GM21723 (cell line): Measurements from ENCODE around the gene CDKN3.
"Not testable (repeated sequence)": the region's sequence is repeated elsewhere in the genome, so short reads cannot be mapped to it uniquely, and the experiment has no call there.

ENCODE experiments used
- ATAC-seq: cut with Tn5 transposase; IDR thresholded peaks from one replicate; pipeline ENCODE4 v1.9.1; 2021; ENCODE audit warnings: mild to moderate bottlenecking, moderate library complexity; ENCODE audit not compliant: unreplicated experiment

The CDKN3 gene

DNA sequence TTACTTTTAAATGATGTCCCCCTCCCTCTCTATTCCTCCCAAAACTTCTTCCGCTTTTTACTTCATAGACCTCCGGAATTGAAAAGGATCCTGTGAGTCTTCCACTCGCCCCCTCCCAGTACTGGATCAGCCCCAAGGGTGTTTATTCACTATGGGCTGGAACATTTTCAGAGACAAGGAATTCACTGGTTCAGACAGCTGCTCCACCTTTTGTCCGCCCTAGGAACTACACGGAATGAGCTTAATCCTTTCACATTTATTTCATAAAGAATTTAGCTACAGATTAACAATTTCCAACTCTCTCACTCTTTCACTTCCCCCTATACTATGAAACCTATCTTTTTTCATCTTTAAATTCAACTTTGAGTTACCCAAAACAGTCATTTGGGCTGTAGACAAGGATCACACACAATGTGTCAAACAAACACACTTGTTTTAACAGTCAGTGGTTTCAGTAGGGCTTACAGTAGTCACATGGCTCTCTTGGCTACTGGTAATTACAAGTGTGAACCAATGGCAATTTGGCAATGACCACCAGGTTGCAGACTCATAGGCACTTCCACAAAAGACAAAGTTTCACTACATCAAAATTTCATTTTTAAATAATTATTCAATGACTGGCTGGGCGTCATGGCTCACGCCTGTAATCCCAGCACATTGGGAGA is 23.8 kb downstream of the CDKN3 start:
- no peak for ATAC-seq

DNA sequence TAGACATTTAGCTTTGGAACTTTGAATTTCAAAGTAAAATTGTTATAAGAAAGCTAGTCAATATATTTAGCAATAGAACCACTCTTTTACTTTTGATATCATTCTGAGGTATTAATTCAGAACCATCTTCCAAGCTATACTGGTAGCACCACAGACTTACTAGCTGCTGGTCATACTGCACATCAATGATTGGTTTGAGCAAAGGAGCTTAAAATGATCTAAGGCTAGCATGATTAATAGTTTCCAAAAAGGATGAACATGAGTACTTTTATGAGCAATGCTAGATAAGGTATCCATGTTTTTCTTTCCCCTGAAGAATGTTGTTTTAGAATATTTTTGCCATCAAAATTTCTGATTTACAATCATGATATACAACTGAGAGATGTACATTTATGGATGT is 27.2 kb downstream of the CDKN3 start:
- no peak for ATAC-seq

DNA sequence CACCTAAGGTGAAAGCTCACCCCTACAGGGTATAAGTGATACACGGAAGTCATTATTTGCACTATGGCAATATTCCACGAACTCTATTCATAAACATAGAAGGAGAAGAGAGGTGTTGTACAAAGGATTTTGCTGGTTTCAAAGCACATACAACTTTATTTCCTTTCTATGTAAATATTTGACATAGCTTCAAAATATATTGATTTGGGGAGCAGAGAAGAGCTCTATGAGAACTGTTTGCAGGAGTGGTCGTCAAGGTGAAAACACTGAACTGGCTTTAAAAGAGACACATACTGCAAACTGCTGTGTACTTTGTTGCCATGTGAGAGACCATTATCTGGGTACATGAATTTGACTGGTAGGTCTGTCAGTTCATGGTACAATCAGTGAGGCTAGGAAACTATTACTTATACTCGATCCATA is 27.7 kb downstream of the CDKN3 start:
- ATAC-seq = no peak

DNA sequence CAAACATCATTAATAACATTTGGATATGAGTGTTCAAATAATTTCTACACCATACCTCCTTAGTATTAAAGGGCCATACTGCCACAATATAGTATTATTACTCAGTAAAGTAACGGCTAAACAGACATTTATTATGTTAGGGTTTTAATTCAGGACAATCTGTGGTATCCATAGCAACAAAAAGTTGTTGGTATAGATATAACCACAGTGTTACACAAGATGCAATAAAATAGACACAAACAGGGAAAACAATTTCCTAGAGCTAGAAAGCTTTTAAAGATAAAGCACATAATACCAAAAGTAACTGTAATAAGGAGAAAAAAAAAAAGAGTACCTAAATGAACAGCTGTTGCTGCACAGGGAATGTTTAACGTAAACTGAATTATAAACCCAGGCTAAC is 28.3 kb downstream of the CDKN3 start:
- ATAC-seq = no peak

DNA sequence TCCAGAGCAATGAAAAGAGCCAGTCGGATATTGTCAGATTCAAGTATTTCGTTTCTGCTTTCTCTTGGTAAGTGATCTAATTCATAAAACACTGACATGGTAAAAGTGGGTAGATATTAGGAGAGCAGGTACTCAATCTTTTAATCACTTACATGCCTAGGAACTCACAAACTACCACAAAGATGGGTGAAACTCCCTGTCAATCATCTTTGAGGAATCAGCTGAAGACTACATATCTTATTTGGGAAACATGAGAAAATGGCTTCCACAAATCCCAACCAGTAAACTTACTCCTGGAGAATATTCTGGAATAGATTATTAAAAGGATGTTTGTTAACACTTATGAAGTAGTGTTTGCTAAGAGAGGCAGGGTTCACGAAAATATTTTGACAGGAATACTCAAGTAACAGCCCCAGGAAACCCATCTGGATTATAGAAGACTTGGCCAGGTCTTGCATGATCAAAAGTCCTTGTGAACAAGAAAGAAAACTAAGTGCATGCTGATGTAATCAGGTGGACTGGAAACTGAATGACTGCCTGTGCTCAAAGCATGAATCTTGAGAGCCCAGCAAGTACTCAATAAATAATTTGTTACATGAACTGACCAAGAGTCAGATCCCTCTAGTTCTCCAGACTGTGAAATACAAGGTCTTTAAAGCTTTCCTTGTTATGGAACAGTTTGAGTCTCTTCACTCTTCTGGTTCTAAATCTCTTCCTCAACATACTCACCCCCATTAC is 28.9 kb downstream of the CDKN3 start:
- ATAC-seq = no peak

DNA sequence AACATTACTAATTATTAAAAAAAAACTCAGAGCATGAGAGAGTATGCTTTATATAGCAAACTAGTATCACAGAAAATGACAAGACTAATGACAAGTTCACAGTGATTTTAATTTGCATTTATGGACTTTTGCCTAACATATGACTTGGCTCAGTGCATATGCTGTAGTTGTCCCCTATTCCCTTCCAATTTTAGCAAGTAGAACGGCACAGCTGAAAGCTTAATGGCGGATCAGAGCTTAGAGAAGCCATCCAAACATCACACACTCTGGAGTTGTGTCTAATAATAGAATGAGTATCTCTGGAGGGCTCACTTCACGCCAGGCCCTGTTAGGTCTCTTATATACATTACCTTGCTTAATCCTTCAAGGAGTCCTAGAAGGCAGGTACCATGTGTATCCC is 31.1 kb downstream of the CDKN3 start:
- no peak for ATAC-seq

DNA sequence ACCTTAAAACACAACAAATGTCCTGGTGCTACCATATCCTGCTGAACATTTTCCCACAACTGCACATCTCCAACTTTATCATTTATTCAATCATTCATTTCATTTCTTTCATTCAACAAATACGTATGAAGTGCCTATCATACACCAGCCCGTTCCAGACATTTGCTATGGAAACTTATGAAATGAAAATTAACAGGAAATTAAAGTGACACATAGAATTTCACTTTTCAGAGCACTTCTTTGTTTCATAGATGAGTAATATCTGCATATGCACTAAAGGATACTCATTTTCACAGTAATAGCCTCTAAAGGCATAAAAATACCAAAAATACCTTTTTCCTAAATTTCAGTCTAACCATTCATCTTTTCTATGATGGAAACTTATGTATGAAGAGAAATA is 31.7 kb downstream of the CDKN3 start:
- no peak for ATAC-seq

DNA sequence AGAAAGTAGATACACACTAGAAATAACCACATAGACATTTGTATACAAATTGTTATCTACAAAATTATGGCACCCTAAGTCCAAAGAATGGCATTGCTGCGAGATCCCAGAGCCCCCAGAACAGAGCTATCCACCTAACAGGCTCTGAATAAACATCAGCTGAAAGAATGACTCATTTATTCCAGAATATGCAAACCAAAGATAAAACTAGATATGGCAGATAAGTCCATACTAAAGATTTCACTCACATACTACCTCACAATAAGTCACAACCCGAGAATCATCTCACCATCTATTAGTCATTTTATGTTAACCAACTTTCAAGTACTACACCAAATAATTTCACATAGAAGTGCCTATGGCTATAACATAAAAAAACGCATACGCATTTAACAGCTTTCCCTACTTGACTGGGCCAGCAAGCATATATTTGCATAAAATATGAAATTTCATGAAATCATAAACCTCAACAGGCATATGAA is 38.7 kb downstream of the CDKN3 start:
- ATAC-seq = peak; percentile 52

DNA sequence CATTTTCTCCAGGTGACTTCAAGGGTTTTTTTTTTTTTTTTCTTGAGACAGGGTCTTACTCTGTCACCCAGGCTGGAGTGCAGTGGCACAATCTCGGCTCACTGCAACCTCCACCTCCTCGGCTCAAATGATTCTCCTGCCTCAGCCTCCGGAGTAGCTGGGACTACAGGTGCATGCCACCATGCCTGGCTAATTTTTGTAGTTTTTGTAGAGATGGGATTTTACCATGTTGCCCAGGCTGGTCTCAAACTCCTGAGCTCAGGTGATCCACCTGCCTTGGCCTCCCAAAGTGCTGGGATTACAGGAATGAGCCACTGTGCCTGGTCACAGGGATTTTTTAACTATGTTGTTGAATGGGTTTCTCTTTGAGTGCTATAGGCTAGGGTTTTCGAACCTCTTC is 41.1 kb downstream of the CDKN3 start:
- not testable (repeated sequence) for ATAC-seq

DNA sequence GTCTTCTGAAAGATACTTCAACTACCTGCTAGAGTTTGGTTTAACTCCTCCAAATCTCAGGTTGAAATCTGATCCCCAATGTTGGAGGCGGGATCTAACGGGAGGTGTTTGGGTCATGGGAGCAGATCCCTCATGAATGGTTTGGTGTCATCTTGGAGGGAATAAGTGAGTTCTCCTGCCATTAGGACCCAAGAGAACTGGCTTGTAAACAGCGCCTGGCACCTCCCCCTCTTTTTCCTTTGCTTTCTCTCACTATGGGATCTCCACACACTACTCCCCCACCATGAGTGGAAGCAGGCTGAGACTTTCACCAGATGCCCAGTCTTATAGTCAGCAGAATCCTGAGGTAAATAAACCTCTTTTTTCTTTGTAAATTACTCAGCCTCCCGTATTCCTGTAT is 41.9 kb downstream of the CDKN3 start:
- no peak for ATAC-seq

DNA sequence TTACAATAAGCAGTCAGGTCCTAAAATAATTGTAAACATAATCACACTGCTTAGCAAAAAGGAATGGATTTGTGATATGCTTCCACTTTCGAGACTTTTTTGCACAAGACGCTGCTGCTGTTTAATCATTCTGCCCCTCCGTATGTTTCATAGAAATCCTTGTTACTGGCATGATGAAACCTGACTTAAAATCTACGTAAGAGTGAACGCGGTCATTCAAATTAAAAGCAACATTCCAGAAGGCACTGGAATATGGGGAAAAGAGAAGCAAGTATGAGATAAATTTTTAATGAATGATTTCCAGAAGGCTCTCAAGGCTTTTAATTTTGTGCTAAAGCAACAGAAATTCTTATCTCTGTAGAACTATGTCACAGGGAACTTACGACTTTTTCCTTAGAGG is 43.2 kb downstream of the CDKN3 start:
- no peak for ATAC-seq

DNA sequence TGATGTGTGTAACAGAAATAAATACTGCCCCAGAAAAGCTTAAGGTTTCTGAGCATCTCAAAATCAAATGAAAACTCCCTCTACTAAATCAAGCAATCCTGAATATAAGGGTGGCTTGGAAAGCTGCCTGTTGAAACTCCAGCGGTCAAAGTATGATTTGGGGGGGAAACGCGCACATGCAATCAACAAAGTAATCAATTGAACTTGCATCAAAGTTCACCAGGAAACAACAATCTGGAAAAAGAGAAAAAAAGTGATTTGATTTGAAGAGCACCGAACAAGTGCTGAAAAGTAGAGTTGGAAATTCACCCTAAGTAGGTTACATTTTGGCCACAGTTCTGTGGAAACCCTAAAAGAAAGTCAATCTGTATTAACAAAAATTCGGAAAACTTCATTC is 43.7 kb downstream of the CDKN3 start:
- ATAC-seq = no peak

DNA sequence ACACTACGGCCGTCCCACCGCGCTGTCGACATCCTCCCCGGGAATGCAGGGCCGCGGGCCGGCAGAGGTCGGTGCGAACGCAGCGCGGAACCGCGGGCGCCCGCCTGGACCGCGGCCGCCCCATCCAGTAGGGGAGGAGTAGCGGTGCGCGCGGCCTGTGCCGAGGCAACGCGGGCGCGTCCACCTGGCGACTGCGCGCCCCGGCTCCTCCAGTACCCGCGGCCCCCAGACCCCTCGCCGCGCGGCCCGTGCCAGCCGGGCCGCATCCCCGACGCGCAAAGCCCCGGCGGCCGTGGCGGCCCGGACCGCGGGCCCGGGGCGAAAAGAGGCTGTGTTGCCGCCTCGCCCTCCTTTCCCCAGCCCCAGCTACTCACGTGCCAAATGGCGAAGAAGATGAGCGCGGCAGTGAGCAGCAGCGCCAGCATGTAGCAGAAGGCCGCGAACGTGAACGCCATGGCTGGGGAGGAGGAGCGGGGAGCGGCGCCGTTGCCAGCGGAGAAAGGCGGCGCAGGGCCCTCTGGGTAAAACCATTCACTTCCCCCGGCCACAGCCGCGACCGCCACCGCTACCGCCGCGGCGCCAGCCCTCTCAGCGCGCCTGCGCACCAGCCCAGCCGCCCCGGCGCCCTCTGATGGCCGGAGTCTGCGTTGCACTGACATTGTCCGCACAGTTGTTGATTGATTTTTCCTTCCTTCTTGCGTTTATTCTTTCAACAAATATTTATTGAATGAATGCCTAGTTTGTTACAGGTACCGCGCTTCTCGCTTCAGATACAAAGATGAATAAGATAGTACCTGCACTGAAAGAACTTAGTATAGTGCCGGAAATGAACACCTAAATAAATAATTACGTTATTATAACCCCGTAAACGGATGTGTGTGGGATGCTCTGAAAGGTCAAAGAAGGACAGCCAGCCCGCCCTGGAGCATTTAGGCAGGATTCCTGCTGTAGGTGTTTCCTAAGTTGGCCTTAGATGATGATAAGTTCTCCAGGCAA is 44.4 kb downstream of the CDKN3 start, which contains the start of gene CNIH1:
Gene CNIH1, minus strand, starts transcription at position 502 of the 996 bp plus-strand sequence. Its CDS starts 47 bp downstream, at position 455.
- ATAC-seq = peak; percentile 95

DNA sequence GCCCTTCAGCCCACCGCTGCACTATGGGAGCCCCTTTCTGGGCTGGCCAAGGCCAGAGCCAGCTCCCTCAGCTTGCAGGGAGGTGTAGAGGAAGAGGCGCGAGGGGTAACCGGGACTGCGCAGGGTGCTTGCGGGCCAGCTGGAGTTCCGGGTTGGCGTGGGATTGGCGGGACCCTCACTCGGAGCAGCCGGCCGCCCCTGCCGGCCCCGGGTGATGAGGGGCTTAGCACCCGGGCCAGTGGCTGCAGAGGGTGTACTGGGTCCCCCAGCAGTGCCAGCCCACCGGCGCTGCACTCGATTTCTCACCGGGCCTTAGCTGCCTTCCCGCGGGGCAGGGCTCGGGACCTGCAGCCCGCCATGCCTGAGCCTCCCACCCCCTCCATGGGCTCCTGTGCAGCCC is 46.2 kb downstream of the CDKN3 start:
- not testable (repeated sequence) for ATAC-seq

DNA sequence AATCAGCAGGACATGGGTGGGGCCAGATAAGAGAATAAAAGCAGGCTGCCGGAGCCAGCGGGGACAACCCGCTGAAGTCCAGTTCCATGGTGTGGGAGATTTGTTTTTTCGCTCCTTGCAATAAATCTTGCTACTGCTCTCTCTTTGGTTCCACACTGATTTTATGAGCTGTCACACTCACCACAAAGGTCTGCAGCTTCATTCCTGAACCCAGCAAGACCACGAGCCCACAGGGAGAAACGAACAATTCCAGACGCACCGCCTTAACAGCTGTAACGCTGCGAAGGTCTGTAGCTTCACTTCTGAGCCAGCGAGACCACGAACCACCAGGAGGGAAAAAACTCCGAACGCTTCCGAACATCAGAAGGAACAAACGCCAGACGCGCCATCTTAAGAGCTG is 47.2 kb downstream of the CDKN3 start:
- ATAC-seq = no peak

DNA sequence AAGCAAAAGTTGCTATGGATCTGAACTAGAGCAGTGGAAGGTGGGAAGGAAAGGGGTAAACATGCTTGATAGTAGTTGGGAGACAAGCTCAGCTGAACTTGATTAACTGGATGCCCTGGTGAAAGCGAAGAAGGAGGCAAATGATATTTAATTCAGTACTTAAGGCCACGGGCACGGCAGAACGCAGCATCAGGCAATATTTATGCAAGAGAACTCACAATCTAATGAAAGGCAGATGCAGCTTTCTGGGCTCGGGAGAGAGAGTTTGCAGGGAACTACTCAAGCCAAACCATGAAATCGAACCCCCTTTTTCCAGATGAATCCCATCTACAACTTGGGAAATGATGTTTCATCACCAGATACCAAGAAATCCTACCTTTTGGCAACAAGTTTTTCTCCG is 47.9 kb downstream of the CDKN3 start:
- no peak for ATAC-seq

DNA sequence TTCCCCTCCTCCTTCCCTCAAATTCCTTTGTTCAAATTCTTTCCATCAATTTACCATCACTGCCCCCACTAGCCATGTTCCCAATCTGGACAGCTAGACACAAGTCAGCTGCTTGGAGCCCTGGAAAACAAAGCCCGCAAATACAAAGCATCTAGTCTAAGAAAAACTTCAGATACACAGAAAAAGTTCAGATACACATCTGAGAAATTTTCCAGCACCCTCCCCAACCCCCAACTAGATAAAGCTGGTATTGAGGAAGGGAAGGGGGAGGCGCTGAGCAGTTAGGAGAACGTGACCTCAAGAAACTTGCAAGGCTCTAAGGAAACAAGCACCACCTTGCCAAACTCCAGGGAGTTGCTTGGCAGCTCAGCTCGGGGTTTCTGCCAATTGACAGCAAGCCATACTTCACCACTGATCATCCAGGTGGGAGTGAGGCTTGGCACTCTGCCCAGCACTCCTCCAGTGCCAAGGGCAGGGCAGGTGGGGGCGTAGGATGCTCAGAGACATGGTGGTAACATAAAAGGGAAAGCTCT is 49.4 kb downstream of the CDKN3 start:
- ATAC-seq = no peak

DNA sequence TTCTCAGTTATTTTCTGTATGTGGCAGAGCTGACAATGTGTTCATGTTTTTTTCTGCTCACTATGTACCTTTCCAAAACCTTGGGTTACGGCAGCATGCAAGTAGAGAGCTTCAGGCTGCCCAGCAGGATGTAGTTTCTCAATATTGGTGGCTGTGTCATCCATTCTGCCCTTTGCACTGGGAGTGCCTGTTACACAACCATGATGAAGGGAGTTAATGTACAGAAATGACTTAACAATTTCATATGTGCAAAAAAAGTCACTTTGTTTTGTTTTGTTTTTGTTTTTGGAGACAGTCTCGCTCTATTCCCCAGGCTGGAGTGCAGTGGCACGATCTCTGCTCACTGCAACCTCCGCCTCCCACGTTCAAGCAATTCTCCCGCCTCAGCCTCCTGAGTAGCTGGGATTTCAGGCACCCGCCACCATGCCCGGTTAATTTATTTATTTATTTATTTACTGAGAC is 50.5 kb downstream of the CDKN3 start:
- no peak for ATAC-seq

DNA sequence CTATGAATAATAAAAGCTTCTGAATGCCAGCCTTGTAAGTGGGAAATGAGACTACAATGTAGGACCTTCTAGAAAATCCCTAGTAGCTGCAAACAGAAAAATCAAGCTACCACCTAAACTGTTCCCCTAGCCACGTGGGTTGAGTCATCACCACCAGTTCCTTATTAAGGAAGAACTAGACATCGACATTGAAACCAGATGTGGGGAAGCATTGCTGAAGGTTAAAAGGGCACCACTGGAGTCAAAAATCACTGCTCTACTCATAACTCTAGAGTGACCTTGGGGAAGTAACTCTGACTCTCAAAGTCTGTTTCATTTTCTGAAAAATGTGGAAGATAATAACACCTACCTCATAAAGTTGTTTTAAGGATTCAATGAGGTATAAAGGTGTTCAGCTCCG is 53.7 kb downstream of the CDKN3 start:
- peak; percentile 84 for ATAC-seq

DNA sequence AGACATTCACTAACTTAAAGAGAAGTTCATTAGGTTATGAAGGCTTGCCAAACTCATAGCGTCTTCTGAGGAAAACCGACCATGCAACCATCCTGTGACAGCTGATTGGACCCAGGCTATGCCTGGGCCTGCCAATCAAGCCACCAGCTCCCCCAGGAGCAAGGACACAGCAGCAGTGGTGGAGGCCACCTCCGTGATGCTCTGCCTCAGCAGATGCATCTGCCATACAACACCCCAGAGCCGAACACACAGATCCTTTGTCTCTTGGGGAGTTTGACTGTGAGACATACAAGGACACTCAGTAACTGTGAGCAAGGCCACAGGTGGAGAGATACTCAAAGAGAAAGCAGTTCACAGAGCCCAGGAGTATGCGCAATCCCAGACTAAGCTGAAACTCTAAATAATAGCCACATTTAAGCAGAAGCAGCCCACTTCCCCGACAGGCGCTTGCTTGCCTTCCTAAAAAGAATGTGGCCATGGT is 54.4 kb downstream of the CDKN3 start:
- no peak for ATAC-seq

DNA sequence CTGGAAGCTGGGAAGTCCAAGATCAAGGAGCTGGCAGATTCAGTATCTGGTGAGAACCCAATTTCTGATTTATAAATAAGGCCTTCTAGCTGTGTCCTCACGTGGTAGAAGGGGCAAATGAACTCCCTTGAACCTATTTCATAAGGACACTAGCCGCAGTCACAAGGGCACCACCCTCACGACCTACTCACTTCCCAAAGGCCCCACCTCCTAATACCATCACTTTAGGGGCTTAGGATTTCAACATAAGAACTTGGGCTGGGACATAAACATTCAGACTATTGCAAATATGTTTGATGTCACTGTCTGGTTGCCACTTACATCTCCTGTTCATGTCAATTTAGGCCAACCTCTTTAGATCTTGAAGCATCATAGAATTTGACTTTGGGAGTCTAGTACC is 55.2 kb downstream of the CDKN3 start:
- ATAC-seq = no peak
